Posterior cingulate gyrus (tissue), 11 donors: ENCODE results near the gene DPEP2NB.
"Not testable (repeated sequence)": the region's sequence is repeated elsewhere in the genome, so short reads cannot be mapped to it uniquely, and the experiment has no call there.

Experiments used
- DNase-seq, 10 donors: peaks; one replicate each; pipeline versions ENCODE4 v3.0.0 to v3.0.0-alpha.2; 2020 to 2021; ENCODE audit warnings: mixed read lengths in 3 of 10
- intact Hi-C: fragments of 100-400 bp; cut with DNase I; formaldehyde crosslinking; loops from one replicate; pipeline ENCODE4 v1.15.1; 2023

DPEP2NB gene

GRCh38 chr16:68015681-68016080, at the start of gene DPEP2NB:
TSS of gene DPEP2NB (minus strand) at chr16:68015911. CDS start at chr16:68015770, 141 bp downstream.
- DNase-seq, result no peak
- intact Hi-C loops, result no loop called here

- peak in 9 of 10 donors; percentile 42 to 91 (median 62) for DNase-seq
- intact Hi-C loops, result no loop called here
Measured at GRCh38 chr16:68064791-68065365, 49.2 kb upstream of the DPEP2NB start.

GRCh38 chr16:68062910-68063393, 47.2 kb upstream of the DPEP2NB start:
- peak in 1 of 10 donors; percentile 41 for DNase-seq
- intact Hi-C loops, result no loop called here

- intact Hi-C loops, result no loop called here
- DNase-seq, result peak in 1 of 10 donors; percentile 49
Measured at GRCh38 chr16:68061396-68061795, 45.7 kb upstream of the DPEP2NB start.

- no peak for DNase-seq
- intact Hi-C loops, result no loop called here
Measured at GRCh38 chr16:68059804-68060203, 44.1 kb upstream of the DPEP2NB start.

- intact Hi-C loops, result no loop called here
- no peak for DNase-seq
Measured at GRCh38 chr16:68055395-68055794, 39.7 kb upstream of the DPEP2NB start.

- DNase-seq, result no peak
- intact Hi-C loops, result no loop called here
Measured at GRCh38 chr16:68049449-68049848, 33.7 kb upstream of the DPEP2NB start.

- no peak for DNase-seq
- intact Hi-C loops, result no loop called here
Measured at GRCh38 chr16:68047987-68048386, 32.3 kb upstream of the DPEP2NB start.

GRCh38 chr16:68046106-68046505, 30.4 kb upstream of the DPEP2NB start:
- intact Hi-C loops, result no loop called here
- DNase-seq, result no peak

GRCh38 chr16:68041783-68042182, 26.1 kb upstream of the DPEP2NB start:
- DNase-seq, result no peak
- intact Hi-C loops, result loop anchor here (5.0 kb wide), 1 partner anchor 104 kb away; the partner anchor contains the start of gene PSMB10

- intact Hi-C loops, result loop anchor here (1.0 to 5.0 kb wide), 2 partner anchors 103 to 157 kb away; partner anchors contain the start of gene PSMB10
- peak; percentile 63 to 97 (median 84) for DNase-seq
Measured at GRCh38 chr16:68040506-68041288, 25.0 kb upstream of the DPEP2NB start.

- DNase-seq, result no peak
- intact Hi-C loops, result no loop called here
Measured at GRCh38 chr16:68037841-68038597, 22.3 kb upstream of the DPEP2NB start.

GRCh38 chr16:68035227-68035626, 19.5 kb upstream of the DPEP2NB start:
- intact Hi-C loops, result no loop called here
- no peak for DNase-seq

- no peak for DNase-seq
- intact Hi-C loops, result no loop called here
Measured at GRCh38 chr16:68033101-68033500, 17.4 kb upstream of the DPEP2NB start.

- intact Hi-C loops, result no loop called here
- no peak for DNase-seq
Measured at GRCh38 chr16:68031951-68032350, 16.2 kb upstream of the DPEP2NB start.

GRCh38 chr16:68030108-68030507, 14.4 kb upstream of the DPEP2NB start:
- intact Hi-C loops, result not testable (repeated sequence)
- peak in 1 of 10 donors; percentile 11 for DNase-seq

- intact Hi-C loops, result loop anchor here (10.0 kb wide), 1 partner anchor 94 kb away; the partner anchor contains the start of genes CTRL and PSMB10
- no peak for DNase-seq
Measured at GRCh38 chr16:68028996-68029395, 13.3 kb upstream of the DPEP2NB start.

GRCh38 chr16:68022728-68023537, 7.2 kb upstream of the DPEP2NB start, which contains the start of the genes DDX28 and DUS2:
TSS of gene DDX28 (minus strand) at chr16:68023232. CDS start at chr16:68023202, 30 bp downstream.
TSS of gene DUS2 (plus strand) at chr16:68023284. CDS start at chr16:68038024, 14,740 bp downstream.
- intact Hi-C loops, result loop anchor here (10.0 kb wide), 1 partner anchor 88 kb away; the partner anchor contains the start of genes CTRL and PSMB10
- DNase-seq, result peak; percentile 84 to 98 (median 94)

- intact Hi-C loops, result loop anchor here (10.0 kb wide), 1 partner anchor 88 kb away; the partner anchor contains the start of genes CTRL and PSMB10
- DNase-seq, result peak in 2 of 10 donors; percentile 13 to 83
Measured at GRCh38 chr16:68022278-68022727, 6.6 kb upstream of the DPEP2NB start.
